Stimulated activated CD8-positive, alpha-beta memory T cell treated with anti-CD3 and anti-CD28 coated beads, Interleukin-15, amount 100 ng/mL, for 1 hour (primary cell): ENCODE results near the gene CEACAM8.
"Not testable (repeated sequence)": the region's sequence is repeated elsewhere in the genome, so short reads cannot be mapped to it uniquely, and the experiment has no call there.

Source experiments
- DNase-seq: peaks from one replicate; pipeline ENCODE4 v3.0.0-alpha.2; 2020; ENCODE audit warnings: low read depth

CEACAM8 gene

GRCh38 chr19:42542791-42543190 lies 51.9 kb downstream of the CEACAM8 start:
- DNase-seq = no peak

- no peak for DNase-seq
Observed at GRCh38 chr19:42540071-42540553, 54.6 kb downstream of the CEACAM8 start.

DNA sequence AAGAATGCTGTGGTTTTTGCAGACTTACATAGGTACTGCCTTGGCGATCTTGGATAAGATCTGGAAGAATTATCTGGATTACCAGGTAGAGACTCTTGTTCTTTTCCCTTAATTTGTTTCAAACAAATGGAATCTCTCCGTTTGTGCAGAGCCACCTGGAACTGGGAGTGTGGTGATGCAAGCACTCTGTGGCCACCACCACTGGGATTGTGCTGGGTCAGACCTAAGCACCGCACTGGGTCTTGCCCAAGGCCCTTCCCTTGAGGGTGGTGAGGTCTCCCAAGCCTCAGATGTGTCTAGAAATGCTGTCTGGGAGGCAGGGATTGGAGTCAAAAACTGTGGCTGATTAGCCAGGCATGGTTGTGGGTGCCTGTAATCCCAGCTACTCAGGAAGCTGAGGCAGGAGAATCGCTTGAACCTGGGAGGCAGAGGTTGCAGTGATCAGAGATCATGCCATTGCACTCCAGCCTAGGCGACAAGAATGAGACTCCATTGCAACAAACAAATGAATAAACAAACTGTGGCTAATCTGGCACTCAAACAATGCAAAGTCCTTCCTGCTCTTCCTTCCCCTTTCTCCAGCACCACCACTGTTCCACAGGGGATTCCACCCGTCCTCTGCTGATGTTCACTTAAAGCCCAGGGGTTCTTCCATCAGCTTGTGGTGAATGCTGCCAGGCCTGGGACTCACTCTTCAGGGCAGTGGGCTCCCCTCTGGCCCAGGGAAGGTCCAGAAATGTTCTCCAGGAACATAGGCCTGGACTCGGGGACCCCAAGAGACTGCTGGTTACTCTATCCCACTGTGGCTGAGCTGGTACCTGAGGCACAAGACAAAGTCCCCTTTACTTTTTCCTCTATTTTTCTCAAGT lies 55.6 kb downstream of the CEACAM8 start:
- no peak for DNase-seq

DNA sequence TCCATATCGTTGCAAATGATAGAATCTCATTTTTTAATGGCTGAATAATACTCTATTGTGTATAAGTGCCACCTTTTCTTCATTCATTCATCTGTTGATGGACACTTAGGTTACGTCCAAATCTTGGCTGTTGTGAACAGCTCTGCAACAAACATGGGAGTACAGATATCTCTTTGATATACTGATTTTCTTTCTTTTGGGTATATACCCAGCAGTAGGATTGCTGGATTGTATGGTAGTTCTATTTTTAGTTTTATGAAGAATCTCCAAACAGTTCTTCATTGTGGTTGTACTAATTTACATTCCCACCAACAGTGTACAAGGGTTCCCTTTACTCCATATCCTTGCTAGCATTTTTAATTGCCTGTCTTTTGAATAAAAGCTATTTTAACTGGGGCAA lies 59.4 kb downstream of the CEACAM8 start:
- not testable (repeated sequence) for DNase-seq

DNA sequence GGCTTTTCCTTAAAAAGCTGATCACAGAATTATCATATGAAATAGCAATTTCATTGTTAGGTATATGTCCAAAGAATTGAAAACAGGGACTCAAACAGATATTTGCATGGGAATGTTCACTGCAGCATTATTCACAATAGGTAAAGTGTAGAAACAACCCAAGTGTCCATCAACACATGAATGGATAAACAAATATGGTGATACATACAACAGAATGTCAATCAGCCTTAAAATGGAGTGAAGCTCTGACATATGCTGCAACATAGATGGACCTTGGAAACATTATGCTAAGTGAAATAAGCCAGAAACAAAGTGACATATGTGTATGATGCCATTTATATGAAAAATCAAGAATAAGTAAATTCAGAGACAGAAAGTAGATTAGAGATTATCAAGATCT lies 60.3 kb downstream of the CEACAM8 start:
- no peak for DNase-seq

GRCh38 chr19:42532891-42533290 lies 61.8 kb downstream of the CEACAM8 start:
- no peak for DNase-seq

DNA sequence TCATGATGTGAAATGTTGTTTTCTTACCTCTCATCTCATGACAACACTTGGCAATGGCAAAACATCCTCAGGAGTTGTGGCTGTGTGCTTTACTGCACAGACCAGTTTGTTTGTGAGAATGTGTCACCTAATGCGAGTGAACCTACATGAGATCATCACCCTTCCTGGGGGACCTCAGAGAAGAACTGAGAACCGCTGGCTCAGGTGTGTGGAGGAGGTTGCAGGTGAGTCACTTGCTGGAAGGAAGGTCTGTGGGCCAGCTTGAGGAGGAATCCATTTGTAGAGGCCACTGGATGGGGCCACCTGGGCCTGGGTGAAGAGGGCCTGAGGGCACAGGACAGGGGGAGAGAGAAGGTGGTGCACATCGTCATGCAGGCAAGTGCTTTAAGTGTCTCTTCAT lies 63.4 kb downstream of the CEACAM8 start:
- DNase-seq = no peak
